Measurements from ENCODE around the gene PCK1. TPM values are rescaled to one million over a fixed set of nuclear protein-coding genes. Genes with fewer than 3 reads are reported as not detected.

Gene PCK1
- total RNA-seq, 1 experiment from 2014 or later: 0.17 TPM

- no peak for TF ChIP-seq STAT6 (CRISPR knock-in tag; conservative IDR thresholded peaks at IDR 0.05; ENCODE audit: low read depth)
Measured at GRCh38 chr20:57613481-57613921, 52.6 kb downstream of the PCK1 start (continued).

- 0 out of 2 replicates have a peak, but pooled peaks cover under 1% of the 10 kb centered on the region for H3K4me1 Mint-ChIP-seq
- CTCF ChIA-PET: interaction anchor here (0.6 to 5.8 kb wide), 3 partner anchors 7 to 565 kb away, joined by 3 to 37 read pairs (median 3); partner anchors contain the start of gene ZBP1
- TF ChIP-seq TCF7 (CRISPR knock-in tag; IDR thresholded peaks at IDR 0.05; ENCODE audit: low read depth) (no peak), EMX1 (CRISPR knock-in tag; IDR thresholded peaks at IDR 0.05) (no peak), E2F5 (CRISPR knock-in tag; IDR thresholded peaks at IDR 0.05) (no peak), NR2C2 (CRISPR knock-in tag; IDR thresholded peaks at IDR 0.05) (no peak), SP1 (CRISPR knock-in tag; conservative IDR thresholded peaks at IDR 0.05) (no peak), SOX15 (CRISPR knock-in tag; IDR thresholded peaks at IDR 0.05) (no peak)
- H3K36me3 Mint-ChIP-seq: no peaks in the 10 kb centered on the region
- no peak for ATAC-seq
- no peak for DNase-seq (ENCODE audit: low spot score)
- no peaks in the 10 kb centered on the region for H3K9me3 Mint-ChIP-seq
- POLR2A ChIA-PET: interaction anchor here (0.6 kb wide), 1 partner anchor 23 kb away, joined by 5 read pairs; no protein-coding TSS in a partner anchor
- no peaks in the 10 kb centered on the region; the same call in 1 of the 2 replicates for H3K27me3 Mint-ChIP-seq (ENCODE audit: low read depth)
- no peak overlapping the region for H3K4me3 Mint-ChIP-seq
- H3K27ac Mint-ChIP-seq: no peak overlapping the region
Measured at GRCh38 chr20:57614490-57615444, 53.9 kb downstream of the PCK1 start.

DNA sequence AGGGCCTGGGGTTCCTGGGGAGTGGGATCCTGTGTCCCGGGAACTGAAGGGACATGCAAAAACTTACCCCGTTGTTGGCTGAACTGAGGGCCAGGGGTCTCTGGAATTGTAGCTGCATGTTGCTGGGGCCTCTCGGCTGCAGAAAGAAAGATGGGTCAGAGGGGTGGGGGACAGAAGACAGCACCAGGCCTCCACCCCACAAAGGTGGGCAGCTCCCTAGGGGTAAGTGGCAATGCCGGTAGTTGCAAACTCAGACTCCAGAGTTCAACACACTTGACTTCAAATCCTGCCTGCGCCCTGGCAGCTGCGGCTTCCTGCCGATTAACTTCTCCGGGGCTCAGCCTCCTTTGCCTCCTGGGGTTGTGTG is 54.5 kb downstream of the PCK1 start:
- ChIA-PET CTCF (interaction anchor here (1.1 to 1.2 kb wide), 2 partner anchors 117 to 472 kb away, joined by 3 read pairs; no protein-coding TSS in a partner anchor), POLR2A (no interaction called here)
- Mint-ChIP-seq H3K9me3 (no peaks in the 10 kb centered on the region), H3K36me3 (no peaks in the 10 kb centered on the region), H3K27ac (no peak overlapping the region), H3K4me3 (no peak overlapping the region), H3K27me3 (ENCODE audit: low read depth) (no peaks in the 10 kb centered on the region; the same call in 1 of the 2 replicates), H3K4me1 (no peaks in the 10 kb centered on the region)
- DNase-seq (ENCODE audit: low spot score) (no peak), ATAC-seq (no peak)
- no peak for TF ChIP-seq ZNF396 (CRISPR knock-in tag; IDR thresholded peaks at IDR 0.05; ENCODE audit: borderline replicate concordance)
- no peak for TF ChIP-seq ZNF138 (CRISPR knock-in tag; conservative IDR thresholded peaks at IDR 0.05)
- TF ChIP-seq SMAD4 (CRISPR knock-in tag; IDR thresholded peaks at IDR 0.05): no peak
- TF ChIP-seq ZSCAN18 (CRISPR knock-in tag; IDR thresholded peaks at IDR 0.05): no peak
- no peak for TF ChIP-seq ZNF317 (CRISPR knock-in tag; IDR thresholded peaks at IDR 0.05; ENCODE audit: borderline replicate concordance, low read depth)
- no peak for TF ChIP-seq E2F1 (CRISPR knock-in tag; IDR thresholded peaks at IDR 0.05)
- TF ChIP-seq OVOL2 (CRISPR knock-in tag; IDR thresholded peaks at IDR 0.05; ENCODE audit: borderline replicate concordance): no peak
- TF ChIP-seq PRDM15 (CRISPR knock-in tag; IDR thresholded peaks at IDR 0.05): no peak
- TF ChIP-seq HMGA2 (CRISPR knock-in tag; IDR thresholded peaks at IDR 0.05): no peak
- no peak for TF ChIP-seq JAZF1 (CRISPR knock-in tag; IDR thresholded peaks at IDR 0.05)
- TF ChIP-seq, protein P1, sequence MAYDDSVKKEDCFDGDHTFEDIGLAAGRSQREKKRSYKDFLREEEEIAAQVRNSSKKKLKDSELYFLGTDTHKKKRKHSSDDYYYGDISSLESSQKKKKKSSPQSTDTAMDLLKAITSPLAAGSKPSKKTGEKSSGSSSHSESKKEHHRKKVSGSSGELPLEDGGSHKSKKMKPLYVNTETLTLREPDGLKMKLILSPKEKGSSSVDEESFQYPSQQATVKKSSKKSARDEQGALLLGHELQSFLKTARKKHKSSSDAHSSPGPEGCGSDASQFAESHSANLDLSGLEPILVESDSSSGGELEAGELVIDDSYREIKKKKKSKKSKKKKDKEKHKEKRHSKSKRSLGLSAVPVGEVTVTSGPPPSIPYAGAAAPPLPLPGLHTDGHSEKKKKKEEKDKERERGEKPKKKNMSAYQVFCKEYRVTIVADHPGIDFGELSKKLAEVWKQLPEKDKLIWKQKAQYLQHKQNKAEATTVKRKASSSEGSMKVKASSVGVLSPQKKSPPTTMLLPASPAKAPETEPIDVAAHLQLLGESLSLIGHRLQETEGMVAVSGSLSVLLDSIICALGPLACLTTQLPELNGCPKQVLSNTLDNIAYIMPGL (CRISPR knock-in tag; IDR thresholded peaks at IDR 0.05): no peak
- no peak for TF ChIP-seq ZNF416 (CRISPR knock-in tag; IDR thresholded peaks at IDR 0.05)
- no peak for TF ChIP-seq NR2C2 (CRISPR knock-in tag; IDR thresholded peaks at IDR 0.05)
- no peak for TF ChIP-seq FOXK1 (CRISPR knock-in tag; IDR thresholded peaks at IDR 0.05)
- TF ChIP-seq ZNF121 (CRISPR knock-in tag; IDR thresholded peaks at IDR 0.05): no peak

Measured in WTC11 (cell line).